ENCODE measurements around the gene C3orf20. TPM values are rescaled to one million over a fixed set of nuclear protein-coding genes. Genes with fewer than 3 reads are reported as not detected.

Gene C3orf20
- total and polyA plus RNA-seq, 2 of the 13 experiments (the other 11 are each of a cell fraction or from before 2014, with no cell fraction given) = 0.03 to 0.04 TPM

- DNase-seq (ENCODE audit: low spot score) (no peak), FAIRE-seq (no peak), ATAC-seq (no peak)
- Histone ChIP-seq H3K4me2 (ENCODE audit: low read depth, low read length) (no peak overlapping the region), H3K27ac (ENCODE audit: extremely low read length, insufficient read depth, low read length) (no peak overlapping the region), H3K4me1 (ENCODE audit: insufficient read depth, low read length) (no peaks in the 10 kb centered on the region), H3K36me3 (replicated peaks in 1 of 2; ENCODE audit: control insufficient read depth in 1 of 2, insufficient read depth in 2 of 2, low read length in 2 of 2) (no peaks in the 10 kb centered on the region), H3K9me3 (ENCODE audit: low read length) (no peaks in the 10 kb centered on the region), H3K27me3 (ENCODE audit: control insufficient read depth in 1 of 2, insufficient read depth in 2 of 2, low read length in 2 of 2) (peaks cover 5 to 59% of the 10 kb centered on the region in 2 experiments; a peak in 3 of 5 replicates), H2AFZ (ENCODE audit: low read length) (no peak overlapping the region), H4K20me1 (ENCODE audit: insufficient read depth, low read length) (no peaks in the 10 kb centered on the region), H3K4me3 (replicated peaks in 1 of 3; ENCODE audit: insufficient read depth in 1 of 3, low read depth in 2 of 3, low read length in 3 of 3) (no peak overlapping the region), H3K9ac (ENCODE audit: insufficient read depth, low read depth, low read length) (no peak overlapping the region), H3K79me2 (ENCODE audit: insufficient read depth, low read length) (no peaks in the 10 kb centered on the region)
- POLR2A ChIA-PET = no interaction called here
- CTCF ChIA-PET (ENCODE audit: low intra/inter-chr PET ratio, low total read pairs) = no interaction called here
- TF ChIP-seq SMAD9 (CRISPR knock-in tag; IDR thresholded peaks at IDR 0.05) = no peak
- no peak for TF ChIP-seq STAT5B (CRISPR knock-in tag; IDR thresholded peaks at IDR 0.05)
- TF ChIP-seq HNRNPK (IDR thresholded peaks at IDR 0.05; ENCODE audit: low read depth, low read length, poor library complexity, severe bottlenecking) = no peak
- no peak for TF ChIP-seq ZNF552 (CRISPR knock-in tag; IDR thresholded peaks at IDR 0.05; ENCODE audit: borderline replicate concordance)
- TF ChIP-seq ZKSCAN8 (CRISPR knock-in tag; IDR thresholded peaks at IDR 0.05; ENCODE audit: borderline replicate concordance) = no peak
- no peak for TF ChIP-seq POGK (CRISPR knock-in tag; conservative IDR thresholded peaks at IDR 0.05)
- TF ChIP-seq MBNL3 (CRISPR knock-in tag; conservative IDR thresholded peaks at IDR 0.05) = no peak
- no peak for TF ChIP-seq ZNF616 (CRISPR knock-in tag; IDR thresholded peaks at IDR 0.05; ENCODE audit: low read depth)
- TF ChIP-seq KDM3A (CRISPR knock-in tag; IDR thresholded peaks at IDR 0.05; ENCODE audit: low read depth) = no peak
- no peak for TF ChIP-seq MLXIP (CRISPR knock-in tag; IDR thresholded peaks at IDR 0.05; ENCODE audit: borderline replicate concordance)
- no peak for TF ChIP-seq ZNF574 (CRISPR knock-in tag; IDR thresholded peaks at IDR 0.05)
- WGBS (ENCODE audit: low lambda C conversion rate) = 37% methylated on average over 11 of the region's 16 CpGs
- BruUV-seq (replicated peaks) = no TSS peak
- in situ Hi-C loops (cut with HindIII; ENCODE audit: extremely low pct_ligation_motif_present, low pct_unique_long_range_greater_than_20kb) (no loop called here), intact Hi-C loops (cut with micrococcal nuclease; ENCODE audit: unreplicated experiment) (no loop called here)
These were observed 97.7 kb downstream of the C3orf20 start for GRCh38 chr3:14772533-14773138.

Data from HepG2 (cell line).